K562 (cell line): ENCODE measurements around the gene MOB3B. TPM values are rescaled to one million over a fixed set of nuclear protein-coding genes. Genes with fewer than 3 reads are reported as not detected.

Source experiments
- ATAC-seq: fragments of 200-7000 bp; cut with Tn5 transposase; 3 replicates; pipeline ENCODE4 v1.9.1; 2020; ENCODE audit warnings: moderate library complexity
- BruUV-seq: library from RNA; stranded (reverse); fragments of 400-500 nt; replicated peaks from 2 replicates; lab custom pipeline; 2021; lab: Mats Ljungman, UMichigan
- CTCF ChIA-PET: fragments of 300-600 bp; formaldehyde crosslinking; extraction: SDS; loops from one replicate; lab custom pipeline; 2021; ENCODE audit warnings: low intra/inter-chr PET ratio; lab: Yijun Ruan, JAX
- POLR2A ChIA-PET: fragments of 300-600, 350-650 bp; sonication (Branson Sonifier 250); formaldehyde crosslinking; extraction: SDS; loops from one replicate; lab custom pipeline; 2021; ENCODE audit warnings: antibody characterized with exemption, inconsistent platforms; lab: Yijun Ruan, JAX
- DNase-seq, 4 experiments: peaks; one replicate each; pipeline versions ENCODE4 v3.0.0 to v3.0.0-alpha.2; 2011 to 2018; ENCODE audit warnings: low spot score in 3 of 4, mixed read lengths in 3 of 4; ENCODE audit errors: extremely low read depth in 1 of 4
- FAIRE-seq: peaks from 2 replicates; lab custom pipeline; 2011; peaks lifted over from hg19 to GRCh38; lab: Jason Lieb, UNC
- H2AFZ ChIP-seq: 2 replicates; pipeline ENCODE4 v1.6.0; 2011; ENCODE audit warnings: low read depth, low read length, control low read depth, inconsistent platforms
- H3K27ac ChIP-seq: fragments of 200-600 bp; 3 replicates; pipeline ENCODE4 v1.8.0; 2011; ENCODE audit warnings: low read depth, mild to moderate bottlenecking, control low read depth, inconsistent platforms, low read length, moderate library complexity, mixed read lengths; ENCODE audit errors: extremely low read depth
- H3K27me3 ChIP-seq, 2 experiments: fragments of 300-600 bp in 1 of 2; 2 replicates in 1 of 2; 3 replicates in 1 of 2; pipeline versions ENCODE4 v1.6.0 to v1.8.0; 2011; ENCODE audit warnings: inconsistent platforms in 2 of 2, low read length in 2 of 2, mild to moderate bottlenecking in 1 of 2, mixed read lengths in 1 of 2, moderate library complexity in 1 of 2; ENCODE audit not compliant: control insufficient read depth in 2 of 2, insufficient read depth in 2 of 2
- H3K36me3 ChIP-seq: fragments of 300-600 bp; 3 replicates; pipeline ENCODE4 v1.8.0; 2011; ENCODE audit warnings: mild to moderate bottlenecking, low read length, inconsistent platforms; ENCODE audit not compliant: control insufficient read depth, insufficient read depth
- H3K4me1 ChIP-seq, 2 experiments: fragments of 200-600 bp in 1 of 2; replicated peaks in 1 of 2; 2 replicates in 1 of 2; 3 replicates in 1 of 2; pipeline versions ENCODE4 v1.5.1 to v1.8.0; 2011; ENCODE audit warnings: inconsistent platforms in 2 of 2, low read length in 2 of 2, mild to moderate bottlenecking in 1 of 2, mixed read lengths in 1 of 2, moderate library complexity in 1 of 2; ENCODE audit not compliant: control insufficient read depth in 2 of 2, insufficient read depth in 2 of 2
- H3K4me2 ChIP-seq: 2 replicates; pipeline ENCODE4 v1.6.1; 2011; ENCODE audit warnings: low read length, control low read depth, inconsistent platforms, mixed read lengths; ENCODE audit not compliant: insufficient read depth
- H3K4me3 ChIP-seq: fragments of 200-600 bp; sonication (generic), shearing (Covaris generic); 2 replicates; pipeline ENCODE4 v1.5.1; 2016; ENCODE audit warnings: control low read depth, inconsistent platforms
- H3K79me2 ChIP-seq: fragments of 200-600 bp; 3 replicates; pipeline ENCODE4 v1.8.0; 2011; ENCODE audit warnings: low read length, inconsistent platforms; ENCODE audit not compliant: control insufficient read depth, insufficient read depth
- H3K9ac ChIP-seq, 2 experiments: 2 replicates each; pipeline versions ENCODE4 v1.6.0 to v1.6.1; 2011; ENCODE audit warnings: low read depth in 2 of 2, low read length in 2 of 2, control low read depth in 1 of 2, inconsistent platforms in 1 of 2, mild to moderate bottlenecking in 1 of 2, mixed read lengths in 1 of 2; ENCODE audit not compliant: insufficient read depth in 1 of 2
- H3K9me1 ChIP-seq: one replicate; pipeline ENCODE4 v1.6.0; 2011; ENCODE audit warnings: inconsistent platforms, mild to moderate bottlenecking, low read length, moderate library complexity; ENCODE audit not compliant: control insufficient read depth, insufficient read depth
- H3K9me3 ChIP-seq: replicated peaks from 2 replicates; pipeline ENCODE4 v1.5.1; 2011; ENCODE audit warnings: low read depth, low read length, inconsistent platforms; ENCODE audit not compliant: control insufficient read depth, insufficient read depth
- H4K20me1 ChIP-seq: replicated peaks from 2 replicates; pipeline ENCODE4 v1.6.1; 2011; ENCODE audit warnings: low read length, inconsistent platforms, mixed read lengths; ENCODE audit not compliant: control insufficient read depth, insufficient read depth
- HBP1 ChIP-seq: fragments of 450-650 bp; formaldehyde crosslinking; IDR thresholded peaks from 2 replicates; pipeline ENCODE4 v1.4.0; 2022; ENCODE audit warnings: missing genetic modification characterization
- ID3 ChIP-seq, 2 experiments: fragments of 250-450 bp in 1 of 2; fragments of 450-650 bp in 1 of 2; sonication (Bioruptor Pico) in 1 of 2; IDR thresholded peaks; 2 replicates each; pipeline versions ENCODE4 v1.6.1 to v1.8.0; 2016 to 2021; ENCODE audit warnings: mild to moderate bottlenecking in 2 of 2, moderate library complexity in 2 of 2, missing compliant biosample characterization in 1 of 2, missing genetic modification characterization in 1 of 2
- IRF1 ChIP-seq: sonication (generic); formaldehyde crosslinking; IDR thresholded peaks from 2 replicates; pipeline ENCODE4 v1.8.0; 2022; ENCODE audit warnings: missing genetic modification reagents, mild to moderate bottlenecking, borderline replicate concordance
- JUND ChIP-seq, 2 experiments: IDR thresholded peaks; 2 replicates in 1 of 2; 3 replicates in 1 of 2; pipeline ENCODE4 v1.6.1; 2011; ENCODE audit warnings: borderline replicate concordance in 2 of 2, low read depth in 2 of 2, low read length in 2 of 2, improper control_type of control experiment in 1 of 2, missing biosample characterization in 1 of 2, missing genetic modification characterization in 1 of 2, missing genetic modification reagents in 1 of 2
- MCM2 ChIP-seq: fragments of 450-650 bp; IDR thresholded peaks from 2 replicates; pipeline ENCODE4 v1.6.1; 2017; ENCODE audit warnings: low read depth, mild to moderate bottlenecking
- MLLT1 ChIP-seq, 2 experiments: fragments of 450-650 bp; IDR thresholded peaks; 2 replicates each; pipeline ENCODE4 v1.6.1; 2016
- POLR2A ChIP-seq: fragments of 450-650 bp; conservative IDR thresholded peaks from 2 replicates; pipeline ENCODE4 v1.6.1; 2016
- RBM25 ChIP-seq: fragments of 200-400 bp; formaldehyde crosslinking; IDR thresholded peaks from 2 replicates; pipeline ENCODE4 v1.6.1; 2018; ENCODE audit warnings: low read length, low read depth, moderate library complexity; ENCODE audit not compliant: severe bottlenecking
- SMARCA5 ChIP-seq: fragments of 450-650 bp; IDR thresholded peaks from 2 replicates; pipeline ENCODE4 v1.6.1; 2016
- U2AF2 ChIP-seq: fragments of 200-400 bp; formaldehyde crosslinking; optimal IDR thresholded peaks from 2 replicates; pipeline ENCODE3; 2017; ENCODE audit warnings: low read depth, mild to moderate bottlenecking, low read length
- XRCC4 ChIP-seq: IDR thresholded peaks from one replicate; pipeline ENCODE4 v1.6.1; 2011; ENCODE audit not compliant: insufficient read depth, insufficient read length; ENCODE audit errors: extremely low read depth
- WGBS: fragments of 100-300 bp; shearing (Covaris generic); methylation state at CpG from one replicate; pipeline ENCODE4 v1.1.6; 2016; ENCODE audit warnings: low coverage, mixed read lengths; ENCODE audit not compliant: insufficient coverage; ENCODE audit errors: missing lambda C conversion rate; 5-methylcytosine and 5-hydroxymethylcytosine counted together
- in situ Hi-C: fragments of 300-500 bp; cut with MboI; formaldehyde crosslinking; loops from 4 replicates; pipeline ENCODE4 v1.15.0; 2018; ENCODE audit warnings: inconsistent platforms, mixed read lengths
- intact Hi-C: fragments of 100-400 bp; cut with micrococcal nuclease; formaldehyde crosslinking; loops from 2 replicates; pipeline ENCODE4 v1.14.2; 2022
- polyA plus RNA-seq, 8 experiments: library from polyadenylated mRNA; depleted of rRNA in 4 of 8; stranded (reverse) in 5 of 8; unstranded in 3 of 8; fragments of >200 nt; fragmentation: Nextera tagmentation in 2 of 8; fragmentation: Illumina TruSeq in 1 of 8; extraction: Ambion mirVana in 2 of 8; extraction: Trizol in 1 of 8; gene quantifications; 2 replicates each; pipeline versions ENCODE4 v1.2.1 to v1.2.3, GENCODE V29; 2011 to 2014; ENCODE audit warnings: inconsistent platforms in 1 of 8, missing spikeins in 1 of 8
- total RNA-seq, 7 experiments: library from RNA; depleted of rRNA in 6 of 7; stranded (reverse); fragments of >200 nt in 6 of 7; fragmentation: Illumina TruSeq in 2 of 7; extraction: Trizol in 2 of 7; gene quantifications; 2 replicates each; pipeline versions ENCODE4 v1.2.1 to v1.2.3, GENCODE V29; 2011 to 2021; ENCODE audit warnings: low replicate concordance in 1 of 7
- TF ChIP-seq, protein P1 (sequence below): fragments of 450-650 bp; IDR thresholded peaks from 2 replicates; pipeline ENCODE4 v1.6.1; 2016; ENCODE audit warnings: antibody characterized with exemption
- TF ChIP-seq, protein P2 (sequence below): fragments of 450-650 bp; IDR thresholded peaks from 2 replicates; pipeline ENCODE4 v1.6.1; 2018; ENCODE audit warnings: mild to moderate bottlenecking, low read depth; ENCODE audit not compliant: partially characterized antibody

The MOB3B gene
- total and polyA plus RNA-seq, 9 of the 15 experiments (the other 6 are each of a cell fraction or from before 2014, with no cell fraction given), result 3.6 to 12.8 (median 7.2) TPM

- FAIRE-seq (no peak), DNase-seq (no peak), ATAC-seq (no peak)
- 63% methylated on average over 2 of the region's 4 CpGs for WGBS
- H3K27me3 ChIP-seq, result no peaks in the 10 kb centered on the region
- BruUV-seq, result no TSS peak
- in situ Hi-C loops (no loop called here), intact Hi-C loops (no loop called here)
- no peak overlapping the region for H3K27ac ChIP-seq
- POLR2A ChIA-PET, result no interaction called here
- no peak overlapping the region for H2AFZ ChIP-seq
- H3K9me1 ChIP-seq, result no peaks in the 10 kb centered on the region
- peaks cover 11% of the 10 kb centered on the region; the same call in 1 of the 3 replicates for H3K36me3 ChIP-seq
- H4K20me1 ChIP-seq, result no peaks in the 10 kb centered on the region
- H3K9ac ChIP-seq, result no peak overlapping the region
- H3K4me2 ChIP-seq, result no peak overlapping the region
- no peaks in the 10 kb centered on the region; a peak in 1 of 5 replicates for H3K4me1 ChIP-seq
- no peaks in the 10 kb centered on the region for H3K79me2 ChIP-seq
- no peaks in the 10 kb centered on the region for H3K9me3 ChIP-seq
- no peak overlapping the region for H3K4me3 ChIP-seq
- CTCF ChIA-PET, result no interaction called here
- TF ChIP-seq ID3 (CRISPR knock-in tag; IDR thresholded peaks at IDR 0.05) (no peak), ID3 (tag; IDR thresholded peaks at IDR 0.05) (no peak), MCM2 (no peak), XRCC4 (no peak), HBP1 (CRISPR knock-in tag) (no peak), JUND (IDR thresholded peaks at IDR 0.05; ENCODE audit: borderline replicate concordance, low read depth, low read length) (no peak), JUND (tag; IDR thresholded peaks at IDR 0.05; ENCODE audit: borderline replicate concordance, low read depth, low read length) (no peak), SMARCA5 (no peak), IRF1 (CRISPR knock-in tag) (no peak), U2AF2 (no peak), RBM25 (no peak), POLR2A (no peak), MLLT1 (IDR thresholded peaks at IDR 0.05) (no peak)
- TF ChIP-seq, protein P1, sequence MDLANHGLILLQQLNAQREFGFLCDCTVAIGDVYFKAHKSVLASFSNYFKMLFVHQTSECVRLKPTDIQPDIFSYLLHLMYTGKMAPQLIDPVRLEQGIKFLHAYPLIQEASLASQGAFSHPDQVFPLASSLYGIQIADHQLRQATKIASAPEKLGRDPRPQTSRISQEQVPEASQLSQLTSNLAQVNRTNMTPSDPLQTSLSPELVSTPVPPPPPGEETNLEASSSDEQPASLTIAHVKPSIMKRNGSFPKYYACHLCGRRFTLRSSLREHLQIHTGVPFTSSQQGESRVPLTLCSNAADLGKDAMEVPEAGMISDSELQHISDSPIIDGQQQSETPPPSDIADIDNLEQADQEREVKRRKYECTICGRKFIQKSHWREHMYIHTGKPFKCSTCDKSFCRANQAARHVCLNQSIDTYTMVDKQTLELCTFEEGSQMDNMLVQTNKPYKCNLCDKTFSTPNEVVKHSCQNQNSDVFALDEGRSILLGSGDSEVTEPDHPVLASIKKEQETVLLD, result no peak
- TF ChIP-seq, protein P2, sequence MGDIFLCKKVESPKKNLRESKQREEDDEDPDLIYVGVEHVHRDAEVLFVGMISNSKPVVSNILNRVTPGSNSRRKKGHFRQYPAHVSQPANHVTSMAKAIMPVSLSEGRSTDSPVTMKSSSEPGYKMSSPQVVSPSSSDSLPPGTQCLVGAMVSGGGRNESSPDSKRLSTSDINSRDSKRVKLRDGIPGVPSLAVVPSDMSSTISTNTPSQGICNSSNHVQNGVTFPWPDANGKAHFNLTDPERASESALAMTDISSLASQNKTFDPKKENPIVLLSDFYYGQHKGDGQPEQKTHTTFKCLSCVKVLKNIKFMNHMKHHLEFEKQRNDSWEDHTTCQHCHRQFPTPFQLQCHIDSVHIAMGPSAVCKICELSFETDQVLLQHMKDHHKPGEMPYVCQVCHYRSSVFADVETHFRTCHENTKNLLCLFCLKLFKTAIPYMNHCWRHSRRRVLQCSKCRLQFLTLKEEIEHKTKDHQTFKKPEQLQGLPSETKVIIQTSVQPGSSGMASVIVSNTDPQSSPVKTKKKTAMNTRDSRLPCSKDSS, result no peak
Observed at GRCh38 chr9:27361492-27361891, 168.1 kb downstream of the MOB3B start.
